ENCODE results near the gene KLHL8. TPM values are rescaled to one million over a fixed set of nuclear protein-coding genes. Genes with fewer than 3 reads are reported as not detected.
"Not testable (repeated sequence)": the region's sequence is repeated elsewhere in the genome, so short reads cannot be mapped to it uniquely, and the experiment has no call there.

KLHL8 gene
- total and polyA plus RNA-seq, 9 donors = 7.9 to 13.9 (median 11.2) TPM

DNA sequence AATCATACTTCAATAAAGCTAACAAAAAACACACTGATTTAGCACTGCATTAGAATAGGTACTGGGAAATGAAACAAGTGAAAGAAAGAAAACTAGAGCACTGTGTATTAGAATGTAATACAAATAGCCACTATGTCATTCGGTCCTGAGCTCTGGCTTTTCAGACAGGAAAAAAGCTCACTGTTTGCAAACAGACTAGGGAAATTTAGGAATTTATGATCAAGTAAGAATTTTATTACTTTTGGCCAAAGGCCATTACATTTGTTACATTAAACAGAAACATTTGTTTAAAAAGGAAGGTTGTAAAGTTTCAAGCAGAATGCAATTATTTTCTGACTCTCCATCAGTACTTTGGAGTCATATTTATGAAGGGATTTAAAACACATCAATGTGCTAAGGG, 68.7 kb downstream of the KLHL8 start:
- H3K9me3 ChIP-seq (replicated peaks; ENCODE audit: control insufficient read depth, low read depth, low read length) = no peaks in the 10 kb centered on the region
- no peaks in the 10 kb centered on the region for H3K4me1 ChIP-seq (ENCODE audit: control insufficient read depth, insufficient read depth, low read length)
- no peaks in the 10 kb centered on the region for H3K36me3 ChIP-seq (ENCODE audit: control insufficient read depth, insufficient read depth, low read length)
- H3K27ac ChIP-seq (ENCODE audit: low read length) = no peak overlapping the region
- no CpG with 5 or more reads among the region's 1 CpG for WGBS (ENCODE audit: insufficient coverage)
- H3K4me3 ChIP-seq (ENCODE audit: low read length) = no peak overlapping the region
- H3K27me3 ChIP-seq (ENCODE audit: control insufficient read depth, insufficient read depth, low read length) = no peaks in the 10 kb centered on the region
- peak; percentile 66 for DNase-seq

DNA sequence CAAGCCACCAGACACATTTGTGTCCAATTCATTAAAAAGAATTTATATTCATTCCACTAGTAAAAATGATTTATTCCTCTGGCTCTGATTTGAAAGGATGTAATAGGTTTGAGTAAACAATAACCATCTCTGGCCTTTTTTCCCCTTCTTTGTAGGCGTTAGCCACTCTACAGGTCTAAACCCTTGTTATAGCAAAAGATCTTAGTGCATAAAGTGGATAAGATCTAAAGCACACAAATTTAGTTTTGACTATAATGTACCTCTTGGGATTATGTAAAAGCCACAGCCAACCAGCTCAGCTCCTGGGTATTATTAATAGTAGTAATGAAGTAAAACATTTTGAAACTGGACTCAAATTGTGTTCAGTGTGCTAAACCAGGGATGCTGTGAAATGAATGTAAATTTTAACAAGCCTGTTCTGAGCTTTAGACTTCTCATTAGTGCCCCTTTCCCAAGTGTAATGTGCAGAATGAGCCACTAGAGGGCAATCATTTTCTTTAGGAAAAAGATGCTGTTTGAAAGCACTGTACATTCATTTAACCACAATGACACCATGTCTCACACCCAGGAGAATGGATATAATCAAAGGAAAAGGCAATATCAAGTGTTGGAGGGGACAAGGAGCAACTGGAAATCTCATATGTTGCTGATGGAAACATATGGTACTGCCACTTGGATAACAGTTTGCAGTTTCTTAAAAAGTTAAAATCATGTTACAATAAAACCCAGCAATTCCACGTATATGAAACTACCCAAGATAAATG, 69.7 kb downstream of the KLHL8 start:
- H3K36me3 ChIP-seq (ENCODE audit: control insufficient read depth, insufficient read depth, low read length) = no peaks in the 10 kb centered on the region
- DNase-seq = peak; percentile 84

DNA sequence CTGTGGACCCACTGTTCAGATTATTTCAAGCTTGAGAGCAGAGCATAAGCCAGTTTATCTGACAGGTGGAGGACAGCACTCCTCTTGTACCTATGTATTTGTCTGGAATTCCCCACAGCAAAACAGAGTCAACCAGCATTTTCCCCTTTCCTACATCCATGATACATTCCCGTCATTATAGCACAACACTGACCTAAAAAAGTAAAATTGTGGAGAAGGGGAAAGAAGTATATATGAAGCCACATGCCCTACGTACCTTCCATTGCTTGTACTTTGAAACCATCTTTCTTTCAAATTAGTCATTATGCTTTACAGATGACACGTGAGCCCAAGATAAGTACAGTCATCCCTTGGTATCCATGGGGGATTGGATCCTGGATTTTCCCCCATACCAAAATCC, 73.3 kb downstream of the KLHL8 start:
- DNase-seq = no peak
- H3K27me3 ChIP-seq (ENCODE audit: control insufficient read depth, insufficient read depth, low read length) = no peaks in the 10 kb centered on the region
- no peaks in the 10 kb centered on the region for H3K4me1 ChIP-seq (ENCODE audit: control insufficient read depth, insufficient read depth, low read length)
- no peaks in the 10 kb centered on the region for H3K9me3 ChIP-seq (replicated peaks; ENCODE audit: control insufficient read depth, low read depth, low read length)
- H3K4me3 ChIP-seq (ENCODE audit: low read length) = no peak overlapping the region
- WGBS (ENCODE audit: insufficient coverage) = no CpG with 5 or more reads among the region's 3 CpGs
- H3K27ac ChIP-seq (ENCODE audit: low read length) = no peak overlapping the region
- H3K36me3 ChIP-seq (ENCODE audit: control insufficient read depth, insufficient read depth, low read length) = no peaks in the 10 kb centered on the region

More for the DNA sequence above, 69.7 kb downstream of the KLHL8 start:
- no peaks in the 10 kb centered on the region for H3K4me1 ChIP-seq (ENCODE audit: control insufficient read depth, insufficient read depth, low read length)
- H3K4me3 ChIP-seq (ENCODE audit: low read length) = no peak overlapping the region
- H3K9me3 ChIP-seq (replicated peaks; ENCODE audit: control insufficient read depth, low read depth, low read length) = no peaks in the 10 kb centered on the region
- no peaks in the 10 kb centered on the region for H3K27me3 ChIP-seq (ENCODE audit: control insufficient read depth, insufficient read depth, low read length)
- WGBS (ENCODE audit: insufficient coverage) = no CpG with 5 or more reads among the region's 2 CpGs
- H3K27ac ChIP-seq (ENCODE audit: low read length) = no peak overlapping the region

DNA sequence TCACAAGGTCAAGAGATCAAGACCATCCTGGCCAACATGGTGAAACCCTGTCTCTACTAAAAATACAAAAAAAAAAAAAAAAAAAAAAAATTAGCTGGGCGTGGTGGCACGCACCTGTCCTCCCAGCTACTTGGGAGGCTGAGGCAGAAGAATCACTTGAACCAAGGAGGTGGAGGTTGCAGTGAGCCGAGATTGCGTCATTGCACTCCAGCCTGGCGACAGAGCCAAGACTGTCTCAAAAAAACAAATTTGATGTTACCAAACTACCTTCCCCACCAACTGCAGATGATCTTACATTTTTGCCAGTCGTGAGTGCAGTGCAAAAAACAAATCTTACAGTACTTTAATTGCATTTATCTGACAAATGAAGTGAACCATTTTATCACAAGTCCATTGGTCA, 74.5 kb downstream of the KLHL8 start:
- not testable (repeated sequence) for H3K9me3 ChIP-seq (replicated peaks; ENCODE audit: control insufficient read depth, low read depth, low read length); DNase-seq; H3K27me3 ChIP-seq (ENCODE audit: control insufficient read depth, insufficient read depth, low read length); H3K4me3 ChIP-seq (ENCODE audit: low read length); H3K4me1 ChIP-seq (ENCODE audit: control insufficient read depth, insufficient read depth, low read length); H3K36me3 ChIP-seq (ENCODE audit: control insufficient read depth, insufficient read depth, low read length); H3K27ac ChIP-seq (ENCODE audit: low read length)
- 97% methylated on average over 4 of the region's 6 CpGs for WGBS (ENCODE audit: insufficient coverage)

DNA sequence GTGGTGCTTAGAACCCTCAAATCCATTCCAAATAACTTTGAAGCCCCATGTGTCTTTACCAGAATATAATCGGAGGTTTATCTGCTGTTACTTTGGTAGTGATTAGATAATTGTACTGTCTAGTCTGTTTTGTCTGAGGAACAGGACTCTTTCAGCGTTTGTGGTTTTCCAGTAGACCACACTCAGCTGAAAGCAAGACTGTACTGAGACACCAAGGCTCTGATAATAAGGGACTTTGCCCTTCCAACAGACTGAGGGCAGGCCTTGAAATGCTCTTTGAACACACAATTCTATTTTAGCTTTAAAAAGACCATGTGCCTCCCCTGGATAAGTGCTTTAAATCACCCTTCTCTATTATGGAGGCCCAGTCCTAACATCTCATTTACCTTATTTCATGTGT, 76.1 kb downstream of the KLHL8 start:
- Histone ChIP-seq H3K4me1 (ENCODE audit: control insufficient read depth, insufficient read depth, low read length) (no peaks in the 10 kb centered on the region), H3K4me3 (ENCODE audit: low read length) (no peak overlapping the region), H3K27me3 (ENCODE audit: control insufficient read depth, insufficient read depth, low read length) (no peaks in the 10 kb centered on the region), H3K36me3 (ENCODE audit: control insufficient read depth, insufficient read depth, low read length) (no peaks in the 10 kb centered on the region), H3K27ac (ENCODE audit: low read length) (no peak overlapping the region), H3K9me3 (replicated peaks; ENCODE audit: control insufficient read depth, low read depth, low read length) (no peaks in the 10 kb centered on the region)
- DNase-seq = no peak
- WGBS (ENCODE audit: insufficient coverage) = no CpG with 5 or more reads among the region's 2 CpGs

DNA sequence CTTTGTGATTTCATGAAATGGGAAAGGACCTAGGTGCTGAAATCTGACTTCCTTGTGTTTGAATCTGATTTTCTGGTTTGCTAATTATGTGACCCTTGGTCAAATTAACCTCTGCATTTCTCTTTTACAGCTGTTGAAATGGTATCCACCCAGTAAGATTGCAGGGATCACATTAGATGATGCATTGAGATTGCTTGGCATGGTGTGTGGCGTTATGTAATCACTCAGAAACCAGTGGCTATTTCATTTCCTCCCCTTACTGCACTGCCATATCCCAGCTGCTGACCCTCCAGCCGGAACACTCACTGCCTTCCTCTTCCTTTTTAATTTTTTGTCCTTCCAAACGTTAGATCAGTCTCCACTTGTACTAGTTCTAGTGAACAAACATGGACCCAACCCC, 79.0 kb downstream of the KLHL8 start:
- WGBS (ENCODE audit: insufficient coverage) = 60% methylated on average over 1 of the region's 3 CpGs

DNA sequence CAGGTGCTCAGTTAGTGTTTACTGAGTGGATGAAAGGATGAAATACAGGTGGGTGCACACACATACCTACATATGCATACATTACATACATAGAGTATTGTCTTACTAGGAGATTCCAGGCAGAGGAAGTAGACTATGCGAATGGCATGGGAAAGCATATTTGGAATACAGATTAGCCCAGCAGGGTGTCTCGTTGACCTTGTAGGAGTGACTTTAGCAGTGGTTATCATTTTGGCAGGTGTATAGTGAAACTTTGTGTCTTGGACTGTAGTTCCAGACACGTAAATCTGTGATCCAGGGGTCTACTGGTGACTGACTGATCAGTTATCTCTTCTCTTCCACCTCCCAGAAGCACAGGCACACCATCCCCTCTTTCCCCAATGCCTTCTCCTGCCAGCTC, 86.3 kb downstream of the KLHL8 start:
- 100% methylated on average over 2 of the region's 3 CpGs for WGBS (ENCODE audit: insufficient coverage)

More for the DNA sequence above, 79.0 kb downstream of the KLHL8 start:
- no peak overlapping the region for H3K27ac ChIP-seq (ENCODE audit: low read length)
- no peak for DNase-seq
- H3K9me3 ChIP-seq (replicated peaks; ENCODE audit: control insufficient read depth, low read depth, low read length) = no peaks in the 10 kb centered on the region
- H3K27me3 ChIP-seq (ENCODE audit: control insufficient read depth, insufficient read depth, low read length) = no peaks in the 10 kb centered on the region
- H3K4me1 ChIP-seq (ENCODE audit: control insufficient read depth, insufficient read depth, low read length) = no peaks in the 10 kb centered on the region
- H3K36me3 ChIP-seq (ENCODE audit: control insufficient read depth, insufficient read depth, low read length) = peaks cover under 1% of the 10 kb centered on the region
- no peak overlapping the region for H3K4me3 ChIP-seq (ENCODE audit: low read length)

DNA sequence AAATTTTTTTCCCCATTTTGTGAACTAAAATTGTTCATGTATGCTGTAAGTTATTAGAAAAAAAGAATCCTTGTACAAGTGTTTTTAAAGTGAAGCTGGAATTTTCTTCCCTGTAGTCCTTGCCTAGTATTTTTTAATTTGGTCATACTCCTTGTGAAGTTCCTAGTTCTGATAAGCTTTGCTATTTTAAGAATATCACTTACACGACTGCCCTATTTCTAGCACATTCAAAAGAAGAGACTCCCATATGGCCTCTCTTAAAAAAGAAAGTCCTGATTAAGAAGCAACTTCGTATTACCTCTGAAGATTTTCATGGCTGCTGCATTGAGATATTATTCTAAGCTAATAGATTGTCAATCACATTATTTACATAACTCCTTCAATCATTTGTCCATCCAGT, 87.2 kb downstream of the KLHL8 start:
- no peak for DNase-seq
- no peak overlapping the region for H3K27ac ChIP-seq (ENCODE audit: low read length)
- H3K36me3 ChIP-seq (ENCODE audit: control insufficient read depth, insufficient read depth, low read length) = peaks cover 35% of the 10 kb centered on the region
- H3K27me3 ChIP-seq (ENCODE audit: control insufficient read depth, insufficient read depth, low read length) = no peaks in the 10 kb centered on the region
- no peak overlapping the region for H3K4me3 ChIP-seq (ENCODE audit: low read length)
- WGBS (ENCODE audit: insufficient coverage) = no CpG with 5 or more reads among the region's 2 CpGs
- H3K9me3 ChIP-seq (replicated peaks; ENCODE audit: control insufficient read depth, low read depth, low read length) = no peaks in the 10 kb centered on the region
- no peaks in the 10 kb centered on the region for H3K4me1 ChIP-seq (ENCODE audit: control insufficient read depth, insufficient read depth, low read length)

More for the DNA sequence above, 86.3 kb downstream of the KLHL8 start:
- Histone ChIP-seq H3K36me3 (ENCODE audit: control insufficient read depth, insufficient read depth, low read length) (peaks cover 27% of the 10 kb centered on the region), H3K27ac (ENCODE audit: low read length) (no peak overlapping the region), H3K4me1 (ENCODE audit: control insufficient read depth, insufficient read depth, low read length) (no peaks in the 10 kb centered on the region), H3K9me3 (replicated peaks; ENCODE audit: control insufficient read depth, low read depth, low read length) (no peaks in the 10 kb centered on the region), H3K27me3 (ENCODE audit: control insufficient read depth, insufficient read depth, low read length) (no peaks in the 10 kb centered on the region), H3K4me3 (ENCODE audit: low read length) (no peak overlapping the region)
- no peak for DNase-seq

DNA sequence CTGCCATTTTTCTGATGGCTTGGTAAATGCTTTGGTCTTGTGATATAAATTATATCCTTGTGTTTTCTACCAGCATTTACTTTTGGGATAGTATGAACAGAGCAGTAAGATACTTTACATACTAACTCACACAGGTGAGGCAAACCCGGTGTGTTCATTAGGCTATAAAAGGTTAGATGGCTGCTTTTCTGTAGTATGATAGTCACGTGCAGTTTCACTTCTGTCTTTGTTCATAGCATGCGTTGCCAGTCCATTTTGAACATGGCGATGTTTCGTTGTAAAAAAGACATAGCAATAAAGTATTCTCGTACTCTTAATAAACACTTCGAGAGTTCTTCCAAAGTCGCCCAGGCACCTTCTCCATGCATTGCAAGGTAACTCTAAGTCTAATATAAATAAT, 88.4 kb downstream of the KLHL8 start:
- peaks cover 41% of the 10 kb centered on the region for H3K36me3 ChIP-seq (ENCODE audit: control insufficient read depth, insufficient read depth, low read length)
- no peaks in the 10 kb centered on the region for H3K4me1 ChIP-seq (ENCODE audit: control insufficient read depth, insufficient read depth, low read length)
- WGBS (ENCODE audit: insufficient coverage) = 85% methylated on average over 4 of the region's 8 CpGs
- DNase-seq = no peak
- no peaks in the 10 kb centered on the region for H3K9me3 ChIP-seq (replicated peaks; ENCODE audit: control insufficient read depth, low read depth, low read length)
- H3K27me3 ChIP-seq (ENCODE audit: control insufficient read depth, insufficient read depth, low read length) = no peaks in the 10 kb centered on the region
- no peak overlapping the region for H3K4me3 ChIP-seq (ENCODE audit: low read length)
- H3K27ac ChIP-seq (ENCODE audit: low read length) = no peak overlapping the region

DNA sequence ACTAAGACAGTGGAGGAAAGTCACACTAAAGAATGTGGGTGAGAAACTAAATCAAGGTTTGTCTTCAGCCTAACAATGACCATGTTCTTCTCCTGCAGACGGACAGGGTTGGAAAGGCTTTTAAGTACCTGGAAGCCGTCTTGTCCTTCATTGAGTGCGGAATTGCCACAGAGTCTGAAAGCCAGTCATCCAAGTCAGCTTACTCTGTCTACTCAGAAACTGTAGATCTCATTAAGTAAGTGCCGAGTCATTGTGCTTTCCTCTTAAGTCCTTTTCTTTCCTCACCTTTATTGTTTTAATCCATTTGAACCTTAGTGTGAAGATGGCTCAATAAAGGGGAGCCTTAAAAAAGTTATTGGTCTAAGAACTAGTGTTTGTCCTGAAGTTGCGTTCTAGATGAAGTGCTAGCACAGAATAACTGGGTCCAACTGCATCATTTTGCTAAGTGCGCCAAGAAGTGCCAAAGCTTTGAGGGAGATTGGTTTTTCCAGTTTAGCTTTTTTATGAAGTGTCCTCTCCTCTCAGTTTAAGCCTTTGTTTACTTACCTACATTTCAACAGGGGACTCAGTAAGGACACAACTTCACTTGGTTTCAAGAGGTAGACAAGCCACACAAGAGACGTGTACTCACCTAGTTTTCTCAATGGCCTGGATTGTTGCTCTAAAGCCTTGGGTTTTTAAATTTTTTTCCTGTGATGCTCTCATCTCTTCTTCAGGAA, 89.3 kb downstream of the KLHL8 start:
- 87% methylated on average over 3 of the region's 7 CpGs for WGBS (ENCODE audit: insufficient coverage)

More for the DNA sequence above, 89.3 kb downstream of the KLHL8 start:
- H3K4me1 ChIP-seq (ENCODE audit: control insufficient read depth, insufficient read depth, low read length) = no peaks in the 10 kb centered on the region
- no peak overlapping the region for H3K4me3 ChIP-seq (ENCODE audit: low read length)
- no peaks in the 10 kb centered on the region for H3K9me3 ChIP-seq (replicated peaks; ENCODE audit: control insufficient read depth, low read depth, low read length)
- DNase-seq = no peak
- H3K36me3 ChIP-seq (ENCODE audit: control insufficient read depth, insufficient read depth, low read length) = peaks cover 44% of the 10 kb centered on the region
- H3K27ac ChIP-seq (ENCODE audit: low read length) = no peak overlapping the region
- H3K27me3 ChIP-seq (ENCODE audit: control insufficient read depth, insufficient read depth, low read length) = no peaks in the 10 kb centered on the region

All from muscle of leg (tissue), 11 donors.